ENCODE measurements around the gene PLAAT1. TPM values are rescaled to one million over a fixed set of nuclear protein-coding genes. Genes with fewer than 3 reads are reported as not detected.

Gene PLAAT1
- total and polyA plus RNA-seq, 10 of the 15 experiments (the other 5 are each of a cell fraction or from before 2014, with no cell fraction given) = not detected

DNA sequence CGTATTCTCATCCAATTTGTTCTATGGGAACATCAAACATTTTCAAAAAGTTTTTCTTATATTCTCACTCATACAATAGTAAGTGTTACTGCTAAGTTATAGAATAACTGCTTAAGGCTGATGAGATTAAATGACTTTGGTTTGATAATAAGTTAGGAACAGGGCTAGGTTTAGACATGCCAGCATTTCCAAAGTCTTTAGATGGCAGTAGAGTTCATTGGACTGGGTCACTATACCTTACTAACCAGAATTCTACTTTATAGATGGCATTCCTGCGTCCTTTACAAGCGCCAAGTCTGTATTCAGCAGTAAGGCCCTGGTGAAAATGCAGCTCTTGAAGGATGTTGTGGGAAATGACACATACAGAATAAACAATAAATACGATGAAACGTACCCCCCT is 21.7 kb downstream of the PLAAT1 start (continued):
- TF ChIP-seq, protein P1, sequence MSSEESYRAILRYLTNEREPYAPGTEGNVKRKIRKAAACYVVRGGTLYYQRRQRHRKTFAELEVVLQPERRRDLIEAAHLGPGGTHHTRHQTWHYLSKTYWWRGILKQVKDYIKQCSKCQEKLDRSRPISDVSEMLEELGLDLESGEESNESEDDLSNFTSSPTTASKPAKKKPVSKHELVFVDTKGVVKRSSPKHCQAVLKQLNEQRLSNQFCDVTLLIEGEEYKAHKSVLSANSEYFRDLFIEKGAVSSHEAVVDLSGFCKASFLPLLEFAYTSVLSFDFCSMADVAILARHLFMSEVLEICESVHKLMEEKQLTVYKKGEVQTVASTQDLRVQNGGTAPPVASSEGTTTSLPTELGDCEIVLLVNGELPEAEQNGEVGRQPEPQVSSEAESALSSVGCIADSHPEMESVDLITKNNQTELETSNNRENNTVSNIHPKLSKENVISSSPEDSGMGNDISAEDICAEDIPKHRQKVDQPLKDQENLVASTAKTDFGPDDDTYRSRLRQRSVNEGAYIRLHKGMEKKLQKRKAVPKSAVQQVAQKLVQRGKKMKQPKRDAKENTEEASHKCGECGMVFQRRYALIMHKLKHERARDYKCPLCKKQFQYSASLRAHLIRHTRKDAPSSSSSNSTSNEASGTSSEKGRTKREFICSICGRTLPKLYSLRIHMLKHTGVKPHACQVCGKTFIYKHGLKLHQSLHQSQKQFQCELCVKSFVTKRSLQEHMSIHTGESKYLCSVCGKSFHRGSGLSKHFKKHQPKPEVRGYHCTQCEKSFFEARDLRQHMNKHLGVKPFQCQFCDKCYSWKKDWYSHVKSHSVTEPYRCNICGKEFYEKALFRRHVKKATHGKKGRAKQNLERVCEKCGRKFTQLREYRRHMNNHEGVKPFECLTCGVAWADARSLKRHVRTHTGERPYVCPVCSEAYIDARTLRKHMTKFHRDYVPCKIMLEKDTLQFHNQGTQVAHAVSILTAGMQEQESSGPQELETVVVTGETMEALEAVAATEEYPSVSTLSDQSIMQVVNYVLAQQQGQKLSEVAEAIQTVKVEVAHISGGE (CRISPR knock-in tag; IDR thresholded peaks at IDR 0.05) = no peak
- TF ChIP-seq, protein P2, sequence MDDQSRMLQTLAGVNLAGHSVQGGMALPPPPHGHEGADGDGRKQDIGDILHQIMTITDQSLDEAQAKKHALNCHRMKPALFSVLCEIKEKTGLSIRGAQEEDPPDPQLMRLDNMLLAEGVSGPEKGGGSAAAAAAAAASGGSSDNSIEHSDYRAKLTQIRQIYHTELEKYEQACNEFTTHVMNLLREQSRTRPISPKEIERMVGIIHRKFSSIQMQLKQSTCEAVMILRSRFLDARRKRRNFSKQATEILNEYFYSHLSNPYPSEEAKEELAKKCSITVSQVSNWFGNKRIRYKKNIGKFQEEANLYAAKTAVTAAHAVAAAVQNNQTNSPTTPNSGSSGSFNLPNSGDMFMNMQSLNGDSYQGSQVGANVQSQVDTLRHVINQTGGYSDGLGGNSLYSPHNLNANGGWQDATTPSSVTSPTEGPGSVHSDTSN (IDR thresholded peaks at IDR 0.05; ENCODE audit: insufficient replicate concordance, low read depth, low read length) = no peak
- TF ChIP-seq, protein P3, sequence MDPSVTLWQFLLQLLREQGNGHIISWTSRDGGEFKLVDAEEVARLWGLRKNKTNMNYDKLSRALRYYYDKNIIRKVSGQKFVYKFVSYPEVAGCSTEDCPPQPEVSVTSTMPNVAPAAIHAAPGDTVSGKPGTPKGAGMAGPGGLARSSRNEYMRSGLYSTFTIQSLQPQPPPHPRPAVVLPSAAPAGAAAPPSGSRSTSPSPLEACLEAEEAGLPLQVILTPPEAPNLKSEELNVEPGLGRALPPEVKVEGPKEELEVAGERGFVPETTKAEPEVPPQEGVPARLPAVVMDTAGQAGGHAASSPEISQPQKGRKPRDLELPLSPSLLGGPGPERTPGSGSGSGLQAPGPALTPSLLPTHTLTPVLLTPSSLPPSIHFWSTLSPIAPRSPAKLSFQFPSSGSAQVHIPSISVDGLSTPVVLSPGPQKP (IDR thresholded peaks at IDR 0.05; ENCODE audit: low read depth, low read length) = no peak
- TF ChIP-seq NFYB (IDR thresholded peaks at IDR 0.05; ENCODE audit: insufficient read depth, low read depth, low read length) = no peak
- no peak for TF ChIP-seq RFX5 (IDR thresholded peaks at IDR 0.05; ENCODE audit: low read depth, low read length)
- TF ChIP-seq ZNF24 (IDR thresholded peaks at IDR 0.05) = no peak
- no peak for TF ChIP-seq DPF2 (IDR thresholded peaks at IDR 0.05)
- TF ChIP-seq STAT1 (conservative IDR thresholded peaks at IDR 0.05) = no peak
- no peak for TF ChIP-seq HDAC2 (IDR thresholded peaks at IDR 0.05)
- no peak for TF ChIP-seq GABPA (IDR thresholded peaks at IDR 0.05; ENCODE audit: low read depth)

All from GM12878 (cell line).